Mesothelial cell of epicardium (in vitro differentiated cells): ENCODE results near the gene FAT1. TPM values are rescaled to one million over a fixed set of nuclear protein-coding genes. Genes with fewer than 3 reads are reported as not detected.

Experiments used
- DNase-seq, 2 experiments: peaks; one replicate each; pipeline ENCODE4 v3.0.0; 2021; ENCODE audit warnings: low spot score in 2 of 2; ENCODE audit not compliant: unreplicated experiment in 2 of 2
- H3K27ac Mint-ChIP-seq: 2 replicates; pipeline ENCODE4 v1.8.0; 2021; ENCODE audit warnings: mixed read lengths
- H3K27me3 Mint-ChIP-seq: 2 replicates; pipeline ENCODE4 v1.8.0; 2021; ENCODE audit warnings: low read depth, mixed read lengths
- H3K36me3 Mint-ChIP-seq: 2 replicates; pipeline ENCODE4 v1.8.0; 2021; ENCODE audit warnings: mixed read lengths
- H3K4me1 Mint-ChIP-seq: 2 replicates; pipeline ENCODE4 v1.8.0; 2021; ENCODE audit warnings: mixed read lengths
- H3K4me3 Mint-ChIP-seq: 2 replicates; pipeline ENCODE4 v1.8.0; 2021; ENCODE audit warnings: mild to moderate bottlenecking, moderate library complexity, mixed read lengths
- H3K9me3 Mint-ChIP-seq: 2 replicates; pipeline ENCODE4 v1.8.0; 2021; ENCODE audit warnings: mixed read lengths
- total RNA-seq: library from RNA; stranded (reverse); gene quantifications from 3 replicates; pipeline ENCODE4 v1.2.1, GENCODE V29; 2021
- TF ChIP-seq, protein P1 (sequence below): fragments of 200-600 bp; sonication (generic); IDR thresholded peaks from one replicate; pipeline ENCODE4 v1.5.0; 2021; ENCODE audit warnings: antibody characterized with exemption; ENCODE audit not compliant: unreplicated experiment

FAT1 gene
- total RNA-seq, 1 donor from 2014 or later: 224 TPM

DNA sequence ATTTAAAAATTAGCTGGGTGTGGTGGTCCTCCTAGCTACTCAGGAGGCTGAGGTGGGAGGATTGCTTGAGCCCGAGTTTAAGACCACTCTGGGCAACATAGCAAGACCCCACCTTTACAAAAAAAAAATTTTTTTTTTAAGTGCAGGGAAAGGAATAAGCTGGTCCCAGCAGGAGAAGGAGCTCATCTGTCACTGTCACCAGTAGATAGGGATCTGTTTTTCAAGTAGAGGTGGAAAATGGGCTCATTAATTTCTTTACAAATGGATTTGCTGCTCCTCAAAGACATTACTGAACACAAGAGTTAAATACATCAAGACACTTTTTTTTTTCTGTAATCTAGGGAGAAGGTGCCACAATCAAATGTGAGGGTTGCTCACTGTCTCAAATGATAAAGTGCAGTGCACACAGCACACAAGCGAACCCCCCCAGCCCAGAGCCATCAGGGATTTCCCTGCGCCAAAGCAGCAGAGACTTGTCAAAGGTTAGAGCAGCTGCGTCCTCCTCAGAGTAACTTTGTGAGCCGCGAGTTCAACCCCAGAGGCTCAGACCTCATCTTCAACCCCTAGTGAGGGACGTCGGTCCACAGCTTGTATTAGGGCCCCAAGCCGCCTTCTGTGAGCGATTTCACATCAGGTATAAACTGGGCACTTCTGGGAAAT lies 154.0 kb downstream of the FAT1 start:
- no peak overlapping the region for H3K27ac Mint-ChIP-seq
- TF ChIP-seq, protein P1, sequence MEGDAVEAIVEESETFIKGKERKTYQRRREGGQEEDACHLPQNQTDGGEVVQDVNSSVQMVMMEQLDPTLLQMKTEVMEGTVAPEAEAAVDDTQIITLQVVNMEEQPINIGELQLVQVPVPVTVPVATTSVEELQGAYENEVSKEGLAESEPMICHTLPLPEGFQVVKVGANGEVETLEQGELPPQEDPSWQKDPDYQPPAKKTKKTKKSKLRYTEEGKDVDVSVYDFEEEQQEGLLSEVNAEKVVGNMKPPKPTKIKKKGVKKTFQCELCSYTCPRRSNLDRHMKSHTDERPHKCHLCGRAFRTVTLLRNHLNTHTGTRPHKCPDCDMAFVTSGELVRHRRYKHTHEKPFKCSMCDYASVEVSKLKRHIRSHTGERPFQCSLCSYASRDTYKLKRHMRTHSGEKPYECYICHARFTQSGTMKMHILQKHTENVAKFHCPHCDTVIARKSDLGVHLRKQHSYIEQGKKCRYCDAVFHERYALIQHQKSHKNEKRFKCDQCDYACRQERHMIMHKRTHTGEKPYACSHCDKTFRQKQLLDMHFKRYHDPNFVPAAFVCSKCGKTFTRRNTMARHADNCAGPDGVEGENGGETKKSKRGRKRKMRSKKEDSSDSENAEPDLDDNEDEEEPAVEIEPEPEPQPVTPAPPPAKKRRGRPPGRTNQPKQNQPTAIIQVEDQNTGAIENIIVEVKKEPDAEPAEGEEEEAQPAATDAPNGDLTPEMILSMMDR: no peak
- no peaks in the 10 kb centered on the region for H3K36me3 Mint-ChIP-seq
- H3K4me3 Mint-ChIP-seq: peak overlapping the region; percentile 48
- H3K27me3 Mint-ChIP-seq: no peaks in the 10 kb centered on the region
- DNase-seq: no peak
- H3K4me1 Mint-ChIP-seq: peaks cover 12% of the 10 kb centered on the region
- H3K9me3 Mint-ChIP-seq: no peaks in the 10 kb centered on the region

DNA sequence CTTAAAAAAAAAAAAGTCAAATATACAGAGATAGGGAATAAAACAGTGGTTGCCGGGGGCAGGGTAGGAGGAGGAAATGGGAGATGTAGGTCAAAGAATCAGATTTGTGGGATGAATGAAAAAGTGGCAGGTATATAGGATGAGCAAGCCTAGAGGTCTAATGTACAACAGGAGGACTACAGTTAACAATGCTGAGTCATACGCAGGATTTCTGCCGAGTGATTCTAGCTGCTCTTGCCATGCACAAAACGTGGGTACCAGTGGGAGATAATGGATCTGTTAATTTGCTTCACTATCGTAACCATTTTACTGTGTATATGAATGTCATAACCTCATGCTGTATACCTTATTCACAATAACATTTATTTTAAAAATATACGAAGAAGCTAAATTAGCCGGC lies 157.6 kb downstream of the FAT1 start:
- Mint-ChIP-seq H3K9me3 (no peaks in the 10 kb centered on the region), H3K27ac (no peak overlapping the region), H3K4me1 (peaks cover 12% of the 10 kb centered on the region), H3K4me3 (no peak overlapping the region), H3K36me3 (no peaks in the 10 kb centered on the region), H3K27me3 (no peaks in the 10 kb centered on the region)
- TF ChIP-seq, protein P1: no peak
- no peak for DNase-seq

DNA sequence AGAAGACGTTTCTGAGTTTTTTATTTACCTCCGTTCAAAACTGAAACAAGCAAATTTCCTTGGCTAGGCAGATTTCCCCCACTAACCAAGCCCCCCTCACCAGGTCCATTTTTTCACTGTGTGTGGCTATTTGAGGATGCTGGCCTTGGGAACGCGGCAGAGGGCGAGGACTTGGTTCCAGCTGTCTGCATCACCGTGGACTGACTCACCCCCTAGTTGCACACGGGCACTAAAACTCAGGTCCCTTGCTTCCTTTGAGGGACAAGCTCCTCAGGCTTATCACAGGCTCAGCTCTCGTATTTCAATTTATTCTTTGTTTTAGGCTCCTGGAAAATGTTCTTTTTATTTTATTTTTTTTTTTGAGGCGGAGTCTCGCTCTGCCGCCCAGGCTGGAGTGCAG lies 159.9 kb downstream of the FAT1 start:
- DNase-seq: no peak
- Mint-ChIP-seq H3K9me3 (peaks cover 9% of the 10 kb centered on the region), H3K27ac (no peak overlapping the region)

DNA sequence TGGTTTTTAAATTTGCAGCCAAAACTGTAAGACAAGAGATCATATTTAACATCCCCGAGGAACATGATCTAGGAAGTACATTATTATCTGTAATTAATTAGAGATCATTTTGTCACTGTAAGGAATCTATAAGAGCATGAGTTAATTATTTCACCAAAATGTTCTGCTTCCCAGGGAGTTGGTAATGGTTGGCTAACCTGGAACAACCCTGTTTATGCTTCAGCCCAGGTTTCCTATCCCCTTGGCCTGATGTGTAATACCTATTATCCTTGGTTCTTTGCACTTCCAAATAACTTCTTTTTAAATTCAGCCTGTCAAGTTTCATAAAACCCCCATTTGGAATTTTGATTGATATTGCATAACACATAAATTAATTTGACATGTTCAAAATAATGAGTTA lies 161.9 kb downstream of the FAT1 start:
- Mint-ChIP-seq H3K4me1 (no peaks in the 10 kb centered on the region), H3K4me3 (no peak overlapping the region), H3K9me3 (peaks cover 9% of the 10 kb centered on the region), H3K27me3 (peaks cover 7% of the 10 kb centered on the region), H3K27ac (no peak overlapping the region), H3K36me3 (no peaks in the 10 kb centered on the region)
- no peak for DNase-seq
- TF ChIP-seq, protein P1: no peak

More for the DNA sequence above, 159.9 kb downstream of the FAT1 start:
- TF ChIP-seq, protein P1: no peak
- Mint-ChIP-seq H3K36me3 (no peaks in the 10 kb centered on the region), H3K27me3 (peaks cover 2% of the 10 kb centered on the region), H3K4me3 (no peak overlapping the region), H3K4me1 (no peaks in the 10 kb centered on the region)

DNA sequence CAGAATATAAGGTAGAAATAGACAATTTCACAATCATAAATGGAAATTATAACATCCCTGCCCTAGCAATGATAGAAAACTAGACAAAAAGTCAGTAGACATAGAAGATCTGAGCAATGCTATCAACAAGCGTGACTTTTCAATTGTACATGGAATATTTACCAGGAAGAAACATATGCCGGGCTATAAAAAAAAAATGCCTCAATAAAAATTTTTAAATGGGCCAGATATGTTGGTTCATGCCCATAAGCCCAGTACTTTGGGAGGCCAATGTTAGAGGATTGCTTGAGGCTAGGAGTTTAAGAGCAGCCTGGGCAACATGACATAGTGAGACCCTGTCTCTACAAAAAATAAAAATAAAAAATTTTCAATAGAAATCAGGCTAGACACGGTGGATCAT lies 163.0 kb downstream of the FAT1 start:
- no peak for DNase-seq
- TF ChIP-seq, protein P1: no peak
- no peaks in the 10 kb centered on the region for H3K36me3 Mint-ChIP-seq
- H3K4me3 Mint-ChIP-seq: no peak overlapping the region
- peaks cover 9% of the 10 kb centered on the region for H3K9me3 Mint-ChIP-seq
- H3K27me3 Mint-ChIP-seq: peaks cover 13% of the 10 kb centered on the region
- peaks cover 1% of the 10 kb centered on the region for H3K4me1 Mint-ChIP-seq
- no peak overlapping the region for H3K27ac Mint-ChIP-seq
